ENCODE data around the gene EFHD1. TPM values are rescaled to one million over a fixed set of nuclear protein-coding genes. Genes with fewer than 3 reads are reported as not detected.

EFHD1 gene
- total and polyA plus RNA-seq, 9 of the 15 experiments (the other 6 are each of a cell fraction or from before 2014, with no cell fraction given) = 0.66 to 9.1 (median 2.0) TPM

DNA sequence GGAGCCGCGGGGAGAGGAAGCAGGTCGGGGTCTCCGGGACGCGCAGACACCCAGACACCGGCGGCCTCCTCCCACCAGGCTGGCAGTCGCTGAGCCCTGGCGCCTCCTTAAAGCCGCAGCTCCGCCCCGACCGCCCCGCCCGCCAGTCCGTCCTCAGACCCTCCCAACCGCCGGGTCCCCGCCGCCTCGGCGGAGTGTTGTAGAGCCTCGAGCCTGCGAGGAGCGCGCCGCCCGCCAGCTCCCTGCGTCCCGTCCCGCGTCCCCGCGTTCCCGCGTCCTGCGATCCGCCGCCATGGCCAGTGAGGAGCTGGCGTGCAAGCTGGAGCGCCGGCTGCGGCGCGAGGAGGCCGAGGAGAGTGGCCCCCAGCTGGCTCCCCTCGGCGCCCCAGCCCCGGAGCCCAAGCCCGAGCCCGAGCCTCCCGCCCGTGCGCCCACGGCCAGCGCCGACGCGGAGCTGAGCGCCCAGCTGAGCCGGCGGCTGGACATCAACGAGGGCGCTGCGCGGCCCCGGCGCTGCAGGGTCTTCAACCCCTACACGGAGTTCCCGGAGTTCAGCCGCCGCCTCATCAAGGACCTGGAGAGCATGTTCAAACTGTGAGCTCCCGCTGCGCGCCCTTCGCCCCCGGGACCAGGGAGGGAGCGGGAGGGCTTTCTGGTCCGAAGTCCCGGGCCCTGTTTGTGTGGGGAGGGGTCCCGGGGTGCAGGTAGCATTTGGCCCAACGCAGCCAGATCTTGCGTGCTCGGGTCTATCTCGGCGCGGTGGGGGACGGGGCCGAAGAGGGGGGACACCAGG, at the start of gene EFHD1 (continued):
- TF ChIP-seq, protein P1, sequence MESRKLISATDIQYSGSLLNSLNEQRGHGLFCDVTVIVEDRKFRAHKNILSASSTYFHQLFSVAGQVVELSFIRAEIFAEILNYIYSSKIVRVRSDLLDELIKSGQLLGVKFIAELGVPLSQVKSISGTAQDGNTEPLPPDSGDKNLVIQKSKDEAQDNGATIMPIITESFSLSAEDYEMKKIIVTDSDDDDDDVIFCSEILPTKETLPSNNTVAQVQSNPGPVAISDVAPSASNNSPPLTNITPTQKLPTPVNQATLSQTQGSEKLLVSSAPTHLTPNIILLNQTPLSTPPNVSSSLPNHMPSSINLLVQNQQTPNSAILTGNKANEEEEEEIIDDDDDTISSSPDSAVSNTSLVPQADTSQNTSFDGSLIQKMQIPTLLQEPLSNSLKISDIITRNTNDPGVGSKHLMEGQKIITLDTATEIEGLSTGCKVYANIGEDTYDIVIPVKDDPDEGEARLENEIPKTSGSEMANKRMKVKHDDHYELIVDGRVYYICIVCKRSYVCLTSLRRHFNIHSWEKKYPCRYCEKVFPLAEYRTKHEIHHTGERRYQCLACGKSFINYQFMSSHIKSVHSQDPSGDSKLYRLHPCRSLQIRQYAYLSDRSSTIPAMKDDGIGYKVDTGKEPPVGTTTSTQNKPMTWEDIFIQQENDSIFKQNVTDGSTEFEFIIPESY (CRISPR knock-in tag; IDR thresholded peaks at IDR 0.05) = no peak
- TF ChIP-seq, protein P2, sequence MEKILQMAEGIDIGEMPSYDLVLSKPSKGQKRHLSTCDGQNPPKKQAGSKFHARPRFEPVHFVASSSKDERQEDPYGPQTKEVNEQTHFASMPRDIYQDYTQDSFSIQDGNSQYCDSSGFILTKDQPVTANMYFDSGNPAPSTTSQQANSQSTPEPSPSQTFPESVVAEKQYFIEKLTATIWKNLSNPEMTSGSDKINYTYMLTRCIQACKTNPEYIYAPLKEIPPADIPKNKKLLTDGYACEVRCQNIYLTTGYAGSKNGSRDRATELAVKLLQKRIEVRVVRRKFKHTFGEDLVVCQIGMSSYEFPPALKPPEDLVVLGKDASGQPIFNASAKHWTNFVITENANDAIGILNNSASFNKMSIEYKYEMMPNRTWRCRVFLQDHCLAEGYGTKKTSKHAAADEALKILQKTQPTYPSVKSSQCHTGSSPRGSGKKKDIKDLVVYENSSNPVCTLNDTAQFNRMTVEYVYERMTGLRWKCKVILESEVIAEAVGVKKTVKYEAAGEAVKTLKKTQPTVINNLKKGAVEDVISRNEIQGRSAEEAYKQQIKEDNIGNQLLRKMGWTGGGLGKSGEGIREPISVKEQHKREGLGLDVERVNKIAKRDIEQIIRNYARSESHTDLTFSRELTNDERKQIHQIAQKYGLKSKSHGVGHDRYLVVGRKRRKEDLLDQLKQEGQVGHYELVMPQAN (IDR thresholded peaks at IDR 0.05; ENCODE audit: borderline replicate concordance) = no peak
- no peak for TF ChIP-seq POLR2AphosphoS5 (IDR thresholded peaks at IDR 0.05; ENCODE audit: control insufficient read depth, insufficient read depth, low read depth, low read length)
- TF ChIP-seq MED1 (CRISPR knock-in tag; IDR thresholded peaks at IDR 0.05; ENCODE audit: borderline replicate concordance) = no peak
- TF ChIP-seq, protein P3, sequence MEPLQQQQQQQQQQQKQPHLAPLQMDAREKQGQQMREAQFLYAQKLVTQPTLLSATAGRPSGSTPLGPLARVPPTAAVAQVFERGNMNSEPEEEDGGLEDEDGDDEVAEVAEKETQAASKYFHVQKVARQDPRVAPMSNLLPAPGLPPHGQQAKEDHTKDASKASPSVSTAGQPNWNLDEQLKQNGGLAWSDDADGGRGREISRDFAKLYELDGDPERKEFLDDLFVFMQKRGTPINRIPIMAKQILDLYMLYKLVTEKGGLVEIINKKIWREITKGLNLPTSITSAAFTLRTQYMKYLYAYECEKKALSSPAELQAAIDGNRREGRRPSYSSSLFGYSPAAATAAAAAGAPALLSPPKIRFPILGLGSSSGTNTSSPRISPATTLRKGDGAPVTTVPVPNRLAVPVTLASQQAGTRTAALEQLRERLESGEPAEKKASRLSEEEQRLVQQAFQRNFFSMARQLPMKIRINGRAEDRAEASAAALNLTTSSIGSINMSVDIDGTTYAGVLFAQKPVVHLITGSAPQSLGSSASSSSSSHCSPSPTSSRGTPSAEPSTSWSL (CRISPR knock-in tag; IDR thresholded peaks at IDR 0.05; ENCODE audit: borderline replicate concordance) = no peak
- peak; percentile 53 to 66; a peak in 3 of 4 replicates for TF ChIP-seq MAZ (CRISPR knock-in tag; conservative IDR thresholded peaks at IDR 0.05 in 1 of 2, IDR thresholded peaks at IDR 0.05 in 1 of 2)
- TF ChIP-seq ZNF274 (IDR thresholded peaks at IDR 0.05; ENCODE audit: borderline replicate concordance, low read depth, low read length) = no peak
- TF ChIP-seq, protein P4, sequence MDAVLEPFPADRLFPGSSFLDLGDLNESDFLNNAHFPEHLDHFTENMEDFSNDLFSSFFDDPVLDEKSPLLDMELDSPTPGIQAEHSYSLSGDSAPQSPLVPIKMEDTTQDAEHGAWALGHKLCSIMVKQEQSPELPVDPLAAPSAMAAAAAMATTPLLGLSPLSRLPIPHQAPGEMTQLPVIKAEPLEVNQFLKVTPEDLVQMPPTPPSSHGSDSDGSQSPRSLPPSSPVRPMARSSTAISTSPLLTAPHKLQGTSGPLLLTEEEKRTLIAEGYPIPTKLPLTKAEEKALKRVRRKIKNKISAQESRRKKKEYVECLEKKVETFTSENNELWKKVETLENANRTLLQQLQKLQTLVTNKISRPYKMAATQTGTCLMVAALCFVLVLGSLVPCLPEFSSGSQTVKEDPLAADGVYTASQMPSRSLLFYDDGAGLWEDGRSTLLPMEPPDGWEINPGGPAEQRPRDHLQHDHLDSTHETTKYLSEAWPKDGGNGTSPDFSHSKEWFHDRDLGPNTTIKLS (IDR thresholded peaks at IDR 0.05; ENCODE audit: borderline replicate concordance, low read depth) = peak; percentile 56; the same call in 1 of the 2 replicates
- peak; percentile 80 for TF ChIP-seq POLR2G (IDR thresholded peaks at IDR 0.05; ENCODE audit: low read depth, low read length)
- no peak for TF ChIP-seq HEY1 (CRISPR knock-in tag; IDR thresholded peaks at IDR 0.05; ENCODE audit: borderline replicate concordance)

All from K562 (cell line).